ELF-1 (cell line): ENCODE measurements around the gene TMOD2.
A peak's percentile ranks its signal among the peaks of the same experiment; 100 is the strongest.

Source experiments
- DNase-seq: peaks from one replicate; pipeline ENCODE4 v3.0.0-alpha.2; 2016; ENCODE audit warnings: low read depth, low spot score

TMOD2 gene

DNA sequence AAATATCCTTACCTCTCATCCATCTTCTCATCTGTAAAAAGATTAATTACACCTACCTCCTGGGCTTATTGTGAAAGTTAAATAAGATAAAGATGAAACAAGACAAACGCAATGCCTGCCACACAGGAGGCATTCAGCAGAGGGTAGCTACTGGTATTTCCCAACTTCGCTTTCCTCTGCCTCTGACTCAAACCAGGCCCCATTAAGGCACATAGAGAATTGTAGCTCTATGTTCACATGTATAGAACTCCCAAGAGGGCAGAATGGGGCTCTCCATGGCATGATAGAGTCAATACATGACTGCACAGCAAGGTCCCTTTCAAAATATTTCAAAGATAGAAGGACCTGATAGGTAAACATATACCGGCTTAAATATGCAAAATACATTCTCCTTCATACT, 15.3 kb upstream of the TMOD2 start:
- DNase-seq: no peak

DNA sequence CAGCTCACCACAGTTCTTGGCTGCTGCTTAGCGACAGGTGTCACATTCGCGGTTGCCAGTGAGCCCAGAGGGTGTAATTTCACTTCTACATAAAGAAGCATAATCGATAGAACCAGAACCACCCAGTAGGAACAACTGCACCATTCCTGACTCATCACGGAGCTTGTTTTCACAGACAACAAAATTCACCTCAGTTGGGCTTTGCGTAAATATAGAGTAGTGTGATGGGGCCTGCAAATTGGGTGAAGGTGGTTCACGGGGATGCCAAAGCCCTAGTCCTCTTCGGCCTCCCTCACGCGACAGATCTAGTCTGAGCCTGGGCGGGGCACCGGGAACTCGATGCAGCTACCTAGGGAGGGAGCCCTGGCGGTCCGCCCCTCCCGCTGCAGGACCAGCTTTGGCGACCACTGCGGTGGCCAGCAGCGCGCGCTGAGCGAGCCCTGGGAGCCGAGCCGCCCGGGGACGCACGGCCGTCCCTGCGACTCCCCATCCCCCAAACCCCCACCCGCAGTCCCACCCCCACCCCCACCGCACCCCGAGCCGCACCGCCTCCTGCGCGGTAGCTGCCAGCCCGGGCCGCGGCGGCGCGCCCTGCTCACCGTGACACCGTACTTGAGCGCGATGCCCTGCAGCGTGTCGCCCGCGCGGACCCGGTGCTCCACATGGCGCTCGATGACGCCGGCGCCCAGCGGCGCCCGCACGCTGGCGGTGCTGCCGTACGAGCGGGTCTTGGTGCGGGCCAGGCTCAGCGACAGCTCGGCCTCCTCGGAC, 14.5 kb upstream of the TMOD2 start:
- DNase-seq: peak; percentile 21

DNA sequence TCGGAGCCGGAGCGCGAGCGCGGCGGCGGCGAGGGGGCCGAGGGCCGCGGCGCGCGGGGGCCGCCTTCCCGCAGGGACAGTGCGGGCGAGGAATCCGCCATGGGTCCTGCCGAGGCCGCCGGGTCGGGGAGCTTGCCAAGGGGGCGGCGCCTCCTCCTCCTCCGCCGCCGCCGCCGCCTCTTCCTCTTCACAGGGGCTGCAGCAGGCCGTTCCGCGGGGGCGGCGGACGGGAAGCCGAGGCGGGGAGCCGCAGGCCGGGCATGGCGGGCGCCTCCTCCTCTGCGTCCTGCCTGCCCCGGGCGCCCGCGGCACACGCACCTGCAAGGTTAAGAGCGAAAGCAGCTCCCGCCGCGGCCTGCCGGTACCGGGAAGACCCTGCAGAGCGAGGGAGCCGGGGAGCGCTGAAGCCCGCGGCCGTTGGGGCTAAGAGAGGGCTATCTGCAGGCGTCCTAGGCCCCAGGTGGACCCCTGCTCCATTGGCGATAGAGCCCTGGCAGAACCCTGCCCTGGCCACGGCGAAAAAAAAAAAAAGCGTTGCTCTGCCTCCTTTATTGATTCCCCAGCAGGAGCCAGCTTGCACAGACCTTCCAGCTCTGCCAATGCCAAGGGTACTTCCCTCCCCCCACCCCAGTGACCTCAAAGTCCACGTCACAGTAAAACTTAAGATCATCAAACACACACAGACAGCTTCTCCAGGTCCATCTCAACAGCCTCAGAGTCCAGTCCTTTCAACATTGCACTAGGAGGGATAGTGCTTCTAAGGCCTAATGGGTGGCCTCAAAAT, 13.7 kb upstream of the TMOD2 start, which contains the start of gene LYSMD2:
Gene LYSMD2 (minus strand): TSS at position 134 of the 784 bp plus-strand sequence. CDS start 33 bp downstream, at position 101.
- DNase-seq: peak; percentile 27

DNA sequence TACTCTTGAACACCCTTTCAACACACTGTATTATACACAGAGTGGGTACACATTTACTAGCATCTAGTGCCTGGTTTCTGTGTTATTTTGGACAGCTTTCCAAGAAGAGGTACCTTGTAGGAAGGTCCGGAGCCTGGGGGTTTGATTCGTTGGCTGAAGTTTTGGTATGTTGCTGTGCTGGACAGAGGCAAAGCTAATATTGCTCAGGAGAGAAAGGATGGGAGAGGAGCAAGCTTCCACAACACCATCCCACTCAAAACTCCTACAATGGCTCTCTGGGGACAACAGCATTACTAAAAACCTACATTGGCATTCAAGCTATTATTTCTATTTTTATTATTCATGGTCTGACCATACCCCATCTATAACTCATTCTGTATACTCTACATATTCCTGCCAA, 12.8 kb upstream of the TMOD2 start:
- DNase-seq: no peak

DNA sequence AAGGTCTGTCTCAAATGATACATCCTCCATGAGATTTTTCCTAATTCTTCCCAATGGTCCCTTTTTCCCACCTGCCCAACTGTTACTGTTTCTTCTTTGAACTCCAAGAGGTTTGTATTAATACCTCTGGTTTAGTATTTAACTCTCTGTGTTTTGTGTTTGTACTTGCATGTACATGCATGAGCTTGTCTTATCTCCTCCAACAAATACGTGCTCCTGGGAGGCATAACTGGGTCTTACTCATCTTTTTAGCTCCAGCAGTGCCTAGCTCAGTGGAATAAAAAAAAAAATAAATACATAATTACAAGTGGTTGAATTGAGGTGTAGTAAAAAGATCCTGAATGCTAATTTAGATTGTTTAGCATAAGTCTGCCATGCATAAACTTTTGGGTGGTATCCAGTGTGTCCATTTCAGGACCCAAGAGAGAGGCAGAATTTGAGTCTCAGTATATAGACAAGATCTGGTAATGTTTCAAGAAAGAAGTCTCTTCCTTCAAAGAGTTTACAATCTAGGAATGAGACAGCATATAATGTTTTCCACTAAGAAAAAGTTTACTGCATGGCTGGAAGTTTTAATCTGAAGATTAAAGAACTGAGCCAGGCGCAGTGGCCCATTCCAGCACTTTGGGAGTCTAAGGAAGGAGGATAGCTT, 12.2 kb upstream of the TMOD2 start:
- no peak for DNase-seq

DNA sequence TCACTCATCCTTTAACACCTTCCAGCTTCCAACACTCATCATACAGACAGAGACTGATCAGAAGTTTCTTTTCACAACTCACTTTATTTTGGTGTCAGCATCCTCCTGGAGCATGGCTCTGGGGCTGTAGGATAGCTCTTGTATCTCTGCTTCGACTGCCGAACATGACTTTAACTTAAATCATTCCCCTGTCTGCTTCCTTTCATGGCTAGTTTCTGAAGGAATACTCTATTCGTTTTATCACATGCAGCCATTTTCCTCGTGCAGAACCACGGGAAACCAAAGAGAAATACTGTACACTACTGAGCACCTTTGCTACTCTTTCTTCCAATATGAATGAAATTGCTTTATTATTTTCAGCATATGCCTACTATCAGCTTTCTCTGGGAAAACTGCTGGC, 2.1 kb upstream of the TMOD2 start:
- DNase-seq: no peak

DNA sequence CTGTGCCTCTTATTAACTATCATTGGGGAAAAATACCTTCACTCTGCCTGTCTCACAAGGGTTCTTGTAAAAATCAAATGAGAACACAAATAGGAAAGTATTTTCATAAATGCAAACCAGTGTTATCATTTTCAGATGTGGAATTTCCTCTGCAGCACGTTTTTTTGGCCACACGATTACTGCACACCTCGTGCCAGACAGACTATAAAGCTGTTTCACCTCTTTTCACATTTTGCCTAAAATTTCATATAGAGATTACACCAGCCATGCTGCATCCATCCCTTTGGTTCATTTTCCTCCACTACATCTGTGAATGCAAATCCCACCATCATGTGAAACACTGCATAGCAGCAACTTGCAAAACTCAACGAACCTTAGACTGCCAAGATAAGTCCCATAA, 1.2 kb upstream of the TMOD2 start:
- DNase-seq: no peak

DNA sequence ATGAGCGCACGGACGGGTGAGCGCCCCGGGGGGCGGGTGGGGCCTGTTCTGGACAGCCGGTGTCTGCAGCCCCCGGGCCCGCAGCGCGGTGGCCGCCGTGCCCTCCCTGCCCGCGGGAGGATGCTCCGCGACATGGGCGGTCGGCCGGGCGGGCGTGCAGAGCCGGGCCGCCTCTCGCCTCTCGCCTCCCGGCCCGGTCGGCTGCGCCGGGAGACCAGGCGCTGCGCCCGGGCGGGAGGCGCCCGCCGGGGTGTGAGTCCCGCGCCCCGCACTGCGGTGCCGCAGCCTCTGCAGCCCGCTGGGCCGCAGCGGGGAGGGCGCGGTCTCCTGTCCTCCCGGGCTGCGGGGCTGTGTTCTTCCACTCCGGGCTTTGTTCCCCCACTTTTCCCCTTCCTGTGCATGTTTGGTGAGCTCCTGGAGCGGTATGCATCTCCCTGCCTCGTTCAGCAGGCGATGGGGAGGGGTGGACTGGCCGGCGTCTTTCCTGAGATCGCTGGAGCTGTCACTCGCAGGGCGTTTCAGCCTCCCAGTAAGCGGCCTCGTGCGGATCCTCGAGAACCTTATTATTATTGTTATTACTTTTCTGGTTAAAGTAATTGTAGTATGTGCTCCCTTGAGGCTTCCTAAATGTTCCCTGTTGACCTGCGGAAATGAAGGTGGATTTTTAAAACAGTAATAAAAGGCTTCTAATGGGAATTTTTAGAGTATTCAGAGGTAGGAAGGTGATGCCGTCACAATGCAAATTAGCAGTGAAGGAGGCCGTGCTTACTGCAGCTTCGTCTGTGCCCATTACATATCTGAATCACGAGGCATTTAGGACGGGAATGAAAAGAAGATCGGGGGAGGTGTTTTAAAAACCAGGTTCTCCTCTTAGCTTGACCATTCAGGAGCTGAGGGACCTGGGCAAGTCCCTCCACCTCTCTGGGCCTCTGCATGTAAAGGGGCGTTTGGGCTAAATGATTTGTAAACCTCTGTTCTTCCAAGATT, 593 bp downstream of the TMOD2 start:
- peak; percentile 51 for DNase-seq

DNA sequence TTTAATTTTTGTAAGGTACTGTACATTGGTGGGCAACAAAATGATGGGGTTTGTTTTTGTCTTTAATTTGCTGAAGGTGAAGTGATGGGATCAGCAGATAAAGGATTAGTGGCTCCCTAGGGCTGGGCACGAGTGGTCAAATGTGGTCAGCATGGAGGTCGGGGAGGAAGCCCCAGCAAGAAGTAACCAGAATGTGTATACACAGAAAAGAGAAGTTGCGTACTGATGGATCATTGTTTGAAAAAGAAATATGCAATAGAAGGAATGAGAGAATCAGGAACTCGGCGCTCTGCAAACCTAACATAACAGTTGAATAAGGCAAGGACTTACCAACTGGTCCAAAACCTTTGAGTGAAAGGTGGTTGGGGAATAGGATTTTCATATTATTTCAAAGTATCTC, 1.5 kb downstream of the TMOD2 start:
- DNase-seq: no peak

DNA sequence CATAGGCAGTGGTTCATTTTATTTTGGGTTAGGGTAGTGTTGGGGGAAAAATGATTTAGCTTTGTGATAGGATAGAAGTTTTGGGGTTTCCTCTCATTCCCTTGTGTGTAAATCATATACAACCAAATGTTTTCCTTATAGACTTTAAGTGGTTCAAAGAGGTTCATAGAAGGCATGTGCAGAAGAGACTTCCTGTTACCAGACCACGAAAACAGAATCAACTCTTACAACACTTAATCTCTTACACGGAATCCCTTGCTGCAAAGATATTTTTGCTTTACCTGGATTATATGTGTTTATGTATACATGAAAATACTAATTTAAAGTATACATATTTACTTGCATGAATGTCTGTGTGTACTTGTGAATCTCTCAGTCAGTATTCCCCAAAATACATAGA, 2.9 kb downstream of the TMOD2 start:
- DNase-seq: no peak

DNA sequence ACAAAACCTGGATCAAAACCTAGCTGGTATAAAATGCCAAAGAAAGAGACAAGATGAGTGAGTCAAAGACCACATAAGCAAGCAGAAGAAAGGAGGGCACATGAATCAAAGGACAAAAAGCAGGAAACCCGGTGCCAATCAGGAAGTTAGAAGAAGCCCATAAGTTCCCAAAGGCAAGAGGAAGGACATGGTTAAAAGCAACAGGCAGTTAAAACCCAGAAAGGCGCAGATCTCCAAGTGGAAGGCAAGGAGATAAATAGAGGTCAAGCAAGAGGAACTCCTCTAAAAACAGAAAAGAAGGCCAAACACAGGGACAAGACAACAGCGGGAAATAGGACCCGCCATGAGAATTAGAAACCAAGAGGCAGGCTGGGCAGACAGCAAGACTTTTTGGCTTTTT, 4.4 kb downstream of the TMOD2 start:
- DNase-seq: no peak

DNA sequence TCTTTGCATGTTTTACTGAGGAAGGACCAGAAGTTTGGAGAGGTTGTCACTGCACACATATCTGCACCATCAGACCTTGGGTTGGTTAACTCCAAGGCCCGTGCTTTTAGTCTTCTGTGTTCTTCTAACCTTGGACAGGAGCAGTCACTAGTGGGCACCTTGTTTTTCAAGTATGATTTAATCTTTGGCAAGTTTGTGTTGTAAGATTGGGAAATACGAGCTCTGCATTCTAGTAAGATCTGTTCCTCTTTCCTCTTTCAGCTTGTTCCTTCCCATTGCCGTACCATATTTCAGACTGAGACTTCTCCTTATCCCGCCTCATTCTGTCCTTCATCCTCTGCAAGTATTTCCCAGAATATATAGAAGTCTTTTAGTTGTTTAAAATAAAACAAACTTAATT, 5.1 kb downstream of the TMOD2 start:
- DNase-seq: no peak

DNA sequence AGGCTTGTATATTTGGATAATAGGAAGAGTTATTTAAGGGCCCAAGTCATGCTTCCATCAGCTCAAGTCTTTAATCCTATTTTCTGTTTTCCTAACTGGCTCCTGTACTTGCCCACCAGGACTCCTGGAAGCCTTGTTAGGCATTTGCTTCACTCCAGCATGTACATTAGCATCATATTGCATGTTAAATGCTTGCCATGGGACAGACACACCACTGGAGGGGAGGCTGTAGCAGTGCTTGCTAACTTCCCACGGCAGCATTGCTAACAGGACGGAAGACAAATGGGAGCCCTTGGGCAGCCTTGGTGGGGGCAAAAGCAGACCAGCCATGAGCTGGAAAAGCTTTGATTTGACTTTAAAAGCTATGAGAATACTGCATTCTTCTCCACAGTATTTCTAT, 6.1 kb downstream of the TMOD2 start:
- DNase-seq: peak; percentile 7

DNA sequence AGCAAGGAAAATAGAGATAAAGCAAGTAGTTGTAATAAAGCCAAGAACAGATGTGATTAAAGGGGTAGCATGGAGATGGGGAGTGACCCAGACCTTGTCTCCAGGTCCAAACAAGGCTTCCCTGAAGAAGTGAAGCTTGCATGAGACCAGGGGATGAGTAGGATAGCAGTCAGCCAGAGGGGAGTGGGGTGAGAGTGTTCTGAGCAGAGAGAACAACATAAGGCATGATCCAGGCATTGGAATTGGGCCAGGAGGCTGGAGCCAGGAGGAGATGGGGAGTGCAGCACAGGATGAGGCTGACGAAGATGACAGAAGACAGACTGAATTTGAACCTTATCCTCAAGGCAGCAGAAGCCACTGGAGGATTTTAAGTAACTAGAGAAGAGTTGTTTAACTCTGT, 7.2 kb downstream of the TMOD2 start:
- DNase-seq: no peak

DNA sequence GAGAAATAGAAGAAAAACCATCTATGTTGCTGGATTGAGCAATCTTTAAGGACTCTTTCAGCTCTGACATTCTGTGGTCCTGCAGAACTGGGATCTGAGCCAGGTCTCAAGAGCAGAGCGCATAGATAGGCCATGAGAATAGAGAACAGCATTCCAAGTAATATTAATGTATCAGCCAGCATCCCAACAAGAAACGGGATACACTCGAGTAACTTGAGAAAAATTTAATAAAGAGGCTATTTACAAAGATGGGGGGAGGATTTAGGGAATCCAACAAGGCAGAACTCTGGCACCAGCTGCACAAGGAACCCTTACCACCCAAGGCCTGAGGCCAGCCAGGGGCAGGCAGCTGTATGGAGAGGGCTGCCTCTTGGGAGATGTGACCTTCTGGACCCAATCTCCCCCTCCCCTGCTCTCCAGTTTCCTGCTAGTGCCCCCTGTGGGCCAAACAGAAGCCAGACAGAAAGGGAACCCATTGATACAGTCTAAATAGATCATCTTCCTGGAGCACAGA, 8.2 kb downstream of the TMOD2 start:
- peak; percentile 41 for DNase-seq

DNA sequence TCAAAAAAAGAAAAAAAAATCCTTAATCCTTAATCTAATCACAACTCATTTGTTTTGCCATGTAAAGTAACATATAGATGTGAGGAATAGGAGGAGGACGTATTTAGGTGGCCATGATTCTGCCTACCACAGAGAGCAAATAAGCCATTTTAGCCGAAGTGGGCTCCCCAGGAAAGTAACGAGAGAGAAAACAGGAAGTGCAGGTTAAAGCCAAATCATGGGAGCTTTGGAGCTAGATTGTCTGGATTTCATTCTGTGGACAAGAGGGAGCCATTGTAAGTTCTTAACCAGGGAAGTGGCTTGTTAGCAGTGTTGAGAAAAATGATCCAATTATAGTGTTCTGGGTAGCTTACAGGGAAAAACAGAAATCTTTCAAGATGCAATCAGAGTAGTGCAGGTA, 9.4 kb downstream of the TMOD2 start:
- no peak for DNase-seq

DNA sequence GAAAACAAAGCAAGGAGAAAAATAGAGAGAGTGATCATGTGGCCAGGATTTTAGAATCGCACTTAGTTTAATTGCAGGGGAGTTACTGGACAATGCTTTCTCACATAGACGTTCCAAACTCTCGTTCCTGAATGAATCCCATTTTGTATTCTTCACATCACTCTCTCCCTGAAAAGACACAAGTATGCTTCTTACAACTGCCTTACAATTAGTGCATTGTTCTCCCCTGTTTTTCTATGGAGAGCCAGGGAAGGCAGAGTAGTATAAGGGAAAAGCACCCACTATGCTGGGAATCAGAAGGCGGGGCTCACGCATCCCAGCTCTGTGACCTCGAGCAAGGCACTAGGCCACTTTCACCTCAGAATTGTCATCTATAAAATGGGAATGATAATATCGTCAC, 14.4 kb downstream of the TMOD2 start:
- no peak for DNase-seq

DNA sequence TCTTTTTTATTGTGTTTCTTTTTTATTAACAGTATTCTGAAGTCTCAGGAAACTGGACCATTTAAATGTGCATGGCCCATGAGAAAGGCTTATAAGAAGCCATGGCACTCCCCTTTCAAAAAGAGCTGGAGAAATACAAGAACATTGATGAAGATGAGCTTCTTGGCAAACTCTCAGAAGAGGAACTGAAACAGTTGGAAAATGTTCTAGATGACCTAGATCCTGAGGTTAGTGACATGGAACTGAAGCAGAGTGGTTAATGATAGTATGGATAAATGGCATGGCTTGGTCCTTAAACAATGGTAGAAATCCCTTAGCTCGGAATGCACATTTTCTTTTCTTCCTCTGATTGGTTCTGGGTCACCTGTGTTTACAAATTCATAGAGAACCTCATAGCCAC, 14.9 kb downstream of the TMOD2 start:
- DNase-seq: no peak

DNA sequence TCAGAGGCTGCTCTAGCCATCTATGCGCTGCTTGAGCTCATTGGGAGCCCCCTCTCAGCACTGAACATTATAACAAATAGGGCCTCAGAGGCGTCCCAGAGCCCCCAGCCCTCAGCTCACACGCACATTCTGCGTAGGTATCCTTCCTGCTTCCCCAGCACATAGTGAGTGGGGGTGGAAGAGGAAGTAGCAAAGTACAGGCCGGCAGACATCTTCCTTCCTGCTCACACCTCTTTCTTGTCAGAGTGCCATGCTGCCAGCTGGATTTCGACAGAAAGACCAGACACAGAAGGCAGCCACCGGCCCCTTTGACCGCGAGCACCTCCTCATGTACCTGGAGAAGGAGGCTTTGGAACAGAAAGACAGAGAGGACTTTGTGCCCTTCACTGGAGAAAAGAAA, 16.6 kb downstream of the TMOD2 start:
- no peak for DNase-seq

DNA sequence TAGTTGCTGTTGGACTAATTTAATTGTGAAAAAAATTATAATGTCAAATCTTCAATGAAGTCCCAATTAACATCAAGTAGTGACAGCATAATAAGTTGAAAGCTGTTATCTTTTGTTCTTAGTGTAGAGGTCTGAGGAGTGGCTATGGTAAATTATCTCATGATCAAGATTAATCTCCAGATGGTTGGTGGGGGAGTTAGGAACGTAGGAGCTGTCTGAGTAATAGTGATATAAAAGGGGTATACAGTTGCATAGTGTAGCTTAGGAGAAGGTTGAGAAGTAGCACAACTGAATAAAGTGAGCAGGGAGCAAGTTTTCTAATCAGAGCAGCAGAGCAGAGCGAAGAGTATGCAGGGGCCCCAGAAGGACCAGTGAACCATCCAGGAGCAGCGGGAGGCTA, 19.5 kb downstream of the TMOD2 start:
- no peak for DNase-seq

DNA sequence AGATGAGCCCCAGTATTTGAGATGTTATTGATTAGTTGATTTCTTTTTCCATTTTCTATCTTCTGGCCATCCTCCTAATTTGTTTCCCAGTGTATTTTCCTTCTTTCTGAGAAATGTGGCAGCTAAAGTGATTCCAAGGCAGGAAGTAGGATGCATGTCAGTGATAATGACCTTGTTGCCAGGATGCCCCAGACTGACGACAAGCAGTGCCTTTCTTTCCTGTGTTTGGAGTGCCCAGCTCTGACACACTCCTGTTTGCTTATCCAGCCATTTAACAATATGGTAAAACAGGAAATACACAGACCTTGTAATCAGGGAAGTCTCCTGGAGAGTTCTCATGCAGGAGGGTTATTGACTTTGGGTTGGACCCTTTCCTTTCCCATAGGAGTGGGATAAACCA, 20.4 kb downstream of the TMOD2 start:
- DNase-seq: no peak
